Lung (tissue), 12 donors: ENCODE results near the gene DCAF15. TPM values are rescaled to one million over a fixed set of nuclear protein-coding genes. Genes with fewer than 3 reads are reported as not detected.

Experiments used
- ATAC-seq: fragments of 200-7000 bp; cut with Tn5 transposase; one replicate; pipeline ENCODE4 v1.9.1; 2020; ENCODE audit warnings: moderate number of reproducible peaks; ENCODE audit not compliant: insufficient read depth, low FRiP score
- DNase-seq, 3 donors: peaks; one replicate each; pipeline ENCODE4 v3.0.0-alpha.2; 2013 to 2017
- H3K27ac ChIP-seq, 2 donors: one replicate each; pipeline ENCODE4 v1.5.1; 2013; ENCODE audit warnings: mild to moderate bottlenecking in 2 of 2, moderate library complexity in 2 of 2, control low read depth in 1 of 2, inconsistent platforms in 1 of 2, low read depth in 1 of 2, low read length in 1 of 2
- H3K27me3 ChIP-seq, 3 donors: one replicate each; pipeline ENCODE4 v1.5.1; 2013; ENCODE audit warnings: low read length in 2 of 3; ENCODE audit not compliant: control insufficient read depth in 3 of 3, insufficient read depth in 3 of 3
- H3K36me3 ChIP-seq, 4 donors: one replicate each; pipeline ENCODE4 v1.5.1; 2013; ENCODE audit warnings: low read length in 4 of 4, mild to moderate bottlenecking in 1 of 4, moderate library complexity in 1 of 4; ENCODE audit not compliant: control insufficient read depth in 4 of 4, insufficient read depth in 4 of 4
- H3K4me1 ChIP-seq, 5 donors: one replicate each; pipeline ENCODE4 v1.5.1; 2013; ENCODE audit warnings: low read length in 5 of 5, mild to moderate bottlenecking in 2 of 5, moderate library complexity in 1 of 5; ENCODE audit not compliant: control insufficient read depth in 5 of 5, insufficient read depth in 5 of 5
- H3K4me3 ChIP-seq: one replicate; pipeline ENCODE4 v1.5.1; 2013; ENCODE audit warnings: mild to moderate bottlenecking, control low read depth, moderate library complexity
- H3K9ac ChIP-seq, 2 donors: one replicate each; pipeline ENCODE4 v1.5.1; 2013; ENCODE audit warnings: low read length in 2 of 2, control low read depth in 1 of 2; ENCODE audit not compliant: insufficient read depth in 1 of 2
- H3K9me3 ChIP-seq, 4 donors: one replicate each; pipeline ENCODE4 v1.5.1; 2013; ENCODE audit warnings: low read length in 3 of 4, mild to moderate bottlenecking in 1 of 4, moderate library complexity in 1 of 4; ENCODE audit not compliant: control insufficient read depth in 4 of 4, insufficient read depth in 3 of 4
- CTCF ChIP-seq: IDR thresholded peaks from 2 replicates; pipeline ENCODE4 v1.5.1; 2012; ENCODE audit warnings: mild to moderate bottlenecking; ENCODE audit errors: control extremely low read depth, extremely low read depth
- WGBS, 2 donors: extraction: QIAGEN DNeasy Blood & Tissue Kit; methylation state at CpG; one replicate each; pipeline ENCODE4 v1.1.7; 2013; 5-methylcytosine and 5-hydroxymethylcytosine counted together
- polyA plus RNA-seq, 2 donors: library from polyadenylated mRNA; stranded (reverse); fragments of 200-250 nt; gene quantifications; one replicate each; pipeline ENCODE4 v1.2.1, GENCODE V29; 2013
- total RNA-seq, 2 donors: library from RNA; depleted of rRNA in 1 of 2; stranded (reverse); fragments of >200 nt in 1 of 2; gene quantifications; one replicate each; pipeline ENCODE4 v1.2.1, GENCODE V29; 2014 to 2021
- donor health status: control.
- donor health status: control.
- donor health status: Bipolar disorder and iron deficiency.
- donor health status: healthy.
- donor health status: DM: yes; HTN: yes; CAD: no.

DCAF15 gene
- total and polyA plus RNA-seq, 4 donors = 13.8 to 56.1 (median 33.4) TPM

- Histone ChIP-seq H3K4me3 (no peak overlapping the region), H3K4me1 (peaks cover 0 to 13% (median 7%) of the 10 kb centered on the region in 5 donors), H3K9me3 (no peaks in the 10 kb centered on the region), H3K9ac (peak overlapping the region in 1 of 2 donors; percentile 16), H3K27me3 (no peaks in the 10 kb centered on the region), H3K36me3 (peaks cover 0 to 26% (median 8%) of the 10 kb centered on the region in 4 donors), H3K27ac (peak overlapping the region; percentile 63 to 74)
- 6 to 17% methylated on average over 12 of the region's 12 CpGs for WGBS, 2 donors
- TF ChIP-seq CTCF = no peak
- DNase-seq = peak; percentile 36 to 55 (median 53)
- no peak for ATAC-seq
Observed at GRCh38 chr19:13979244-13979615, 26.9 kb downstream of the DCAF15 start.

- H3K9ac ChIP-seq = no peak overlapping the region
- no peak overlapping the region for H3K4me3 ChIP-seq
- no peaks in the 10 kb centered on the region for H3K9me3 ChIP-seq
- H3K4me1 ChIP-seq = peaks cover 0 to 13% (median 7%) of the 10 kb centered on the region in 5 donors
- ATAC-seq = no peak
- peaks cover 0 to 26% (median 7%) of the 10 kb centered on the region in 4 donors for H3K36me3 ChIP-seq
- DNase-seq = no peak
- 63 to 76% methylated on average over 10 to 12 of the region's 12 CpGs for WGBS, 2 donors
- H3K27ac ChIP-seq = peak overlapping the region in 1 of 2 donors; percentile 74
- TF ChIP-seq CTCF = no peak
- no peaks in the 10 kb centered on the region for H3K27me3 ChIP-seq
Observed at GRCh38 chr19:13979686-13980085, 27.4 kb downstream of the DCAF15 start.

- no peak overlapping the region for H3K9ac ChIP-seq
- no peak for DNase-seq
- 95 to 98% methylated on average over 15 of the region's 15 CpGs for WGBS, 2 donors
Observed at GRCh38 chr19:13980340-13980739, 28.0 kb downstream of the DCAF15 start.

More at GRCh38 chr19:13980340-13980739, 28.0 kb downstream of the DCAF15 start:
- no peak overlapping the region for H3K4me3 ChIP-seq
- peaks cover 0 to 13% (median 7%) of the 10 kb centered on the region in 5 donors for H3K4me1 ChIP-seq
- ATAC-seq = no peak
- H3K27me3 ChIP-seq = no peaks in the 10 kb centered on the region
- no peak overlapping the region for H3K27ac ChIP-seq
- H3K9me3 ChIP-seq = no peaks in the 10 kb centered on the region
- TF ChIP-seq CTCF = no peak
- H3K36me3 ChIP-seq = peaks cover 0 to 26% (median 7%) of the 10 kb centered on the region in 4 donors
